CD4-positive, CD25-positive, alpha-beta regulatory T cell (primary cell): ENCODE results near the gene DRAXIN. TPM values are rescaled to one million over a fixed set of nuclear protein-coding genes. Genes with fewer than 3 reads are reported as not detected.

Experiments used
- ATAC-seq, 2 donors: fragments of 150-1000 bp; cut with Tn5 transposase; one replicate each; pipeline ENCODE4 v1.10.0; 2021; ENCODE audit warnings: low read depth in 2 of 2, moderate number of reproducible peaks in 2 of 2, moderate library complexity in 1 of 2
- DNase-seq, 3 donors: peaks; one replicate each; pipeline versions ENCODE4 v3.0.0 to v3.0.0-alpha.2; 2012 to 2022; ENCODE audit warnings: mixed read lengths in 1 of 3
- H3K27ac ChIP-seq: one replicate; pipeline ENCODE4 v1.7.0; 2013; ENCODE audit warnings: mild to moderate bottlenecking, low read length; ENCODE audit not compliant: insufficient read depth, poor library complexity, severe bottlenecking
- H3K27me3 ChIP-seq: one replicate; pipeline ENCODE4 v1.7.0; 2013; ENCODE audit warnings: low read length; ENCODE audit not compliant: control insufficient read depth, insufficient read depth
- H3K36me3 ChIP-seq: one replicate; pipeline ENCODE4 v1.7.0; 2013; ENCODE audit warnings: mild to moderate bottlenecking, low read length, moderate library complexity; ENCODE audit not compliant: control insufficient read depth, insufficient read depth
- H3K4me1 ChIP-seq: 2 replicates; pipeline ENCODE4 v1.7.0; 2013; ENCODE audit warnings: mild to moderate bottlenecking, low read length; ENCODE audit not compliant: insufficient read depth, control insufficient read depth, poor library complexity, severe bottlenecking
- H3K4me3 ChIP-seq: one replicate; pipeline ENCODE4 v1.7.0; 2013; ENCODE audit warnings: low read depth, mild to moderate bottlenecking, low read length, moderate library complexity
- H3K9me3 ChIP-seq, 2 experiments: 1 replicate in 1 of 2; 2 replicates in 1 of 2; pipeline ENCODE4 v1.7.0; 2013; ENCODE audit warnings: low read length in 2 of 2, mild to moderate bottlenecking in 1 of 2, moderate library complexity in 1 of 2; ENCODE audit not compliant: control insufficient read depth in 2 of 2
- H3K27ac Mint-ChIP-seq, 3 donors: one replicate each; pipeline ENCODE4 v1.8.0; 2020 to 2022; ENCODE audit warnings: mild to moderate bottlenecking in 3 of 3, mixed read lengths in 3 of 3, moderate library complexity in 2 of 3
- H3K27me3 Mint-ChIP-seq: one replicate; pipeline ENCODE4 v1.8.0; 2022; ENCODE audit warnings: mild to moderate bottlenecking, mixed read lengths
- H3K36me3 Mint-ChIP-seq: one replicate; pipeline ENCODE4 v1.8.0; 2020; ENCODE audit warnings: mixed read lengths
- H3K4me1 Mint-ChIP-seq, 4 donors: one replicate each; pipeline ENCODE4 v1.8.0; 2020 to 2022; ENCODE audit warnings: mixed read lengths in 4 of 4, mild to moderate bottlenecking in 1 of 4
- H3K4me3 Mint-ChIP-seq, 4 donors: one replicate each; pipeline ENCODE4 v1.8.0; 2020 to 2022; ENCODE audit warnings: mild to moderate bottlenecking in 4 of 4, mixed read lengths in 4 of 4, moderate library complexity in 3 of 4
- H3K9me3 Mint-ChIP-seq, 7 donors: one replicate each; pipeline ENCODE4 v1.8.0; 2020 to 2022; ENCODE audit warnings: mixed read lengths in 7 of 7, mild to moderate bottlenecking in 3 of 7, moderate library complexity in 2 of 7
- polyA plus RNA-seq, 4 donors: library from polyadenylated mRNA; unstranded; fragments of 300-500 nt; fragmentation: Illumina TruSeq; gene quantifications; one replicate each; pipeline ENCODE4 v1.2.3, GENCODE V29; 2021
- total RNA-seq: library from RNA; stranded (reverse); gene quantifications from one replicate; pipeline ENCODE4 v1.2.3, GENCODE V29; 2022

DRAXIN gene
- total and polyA plus RNA-seq, 5 donors from 2014 or later: 0.06 to 0.11 TPM; not detected in 3

- ATAC-seq: no peak
- H3K9me3 ChIP-seq: no peaks in the 10 kb centered on the region
- no peaks in the 10 kb centered on the region for H3K27me3 Mint-ChIP-seq
- peak overlapping the region in 1 of 4 donors; percentile 46 for H3K4me3 Mint-ChIP-seq
- H3K4me3 ChIP-seq: no peak overlapping the region
- DNase-seq: no peak
- H3K27ac Mint-ChIP-seq: no peak overlapping the region
- peaks cover 15% of the 10 kb centered on the region for H3K4me1 ChIP-seq
- H3K27me3 ChIP-seq: no peaks in the 10 kb centered on the region
- H3K9me3 Mint-ChIP-seq: peaks cover 0 to 3% (median 0%) of the 10 kb centered on the region in 7 donors
- peaks cover 0 to 23% (median 13%) of the 10 kb centered on the region in 4 donors for H3K4me1 Mint-ChIP-seq
- H3K36me3 ChIP-seq: no peaks in the 10 kb centered on the region
- no peak overlapping the region for H3K27ac ChIP-seq
- H3K36me3 Mint-ChIP-seq: no peaks in the 10 kb centered on the region
Observed at GRCh38 chr1:11720525-11720924, 29.0 kb downstream of the DRAXIN start.

- no peak overlapping the region for H3K4me3 ChIP-seq
- DNase-seq: no peak
- H3K27ac ChIP-seq: no peak overlapping the region
- H3K9me3 ChIP-seq: no peaks in the 10 kb centered on the region
- H3K9me3 Mint-ChIP-seq: peaks cover 0 to 3% (median 0%) of the 10 kb centered on the region in 7 donors
- H3K36me3 Mint-ChIP-seq: no peaks in the 10 kb centered on the region
- no peak for ATAC-seq
- H3K4me1 ChIP-seq: peaks cover 19% of the 10 kb centered on the region
- no peaks in the 10 kb centered on the region for H3K27me3 Mint-ChIP-seq
- no peaks in the 10 kb centered on the region for H3K27me3 ChIP-seq
- H3K27ac Mint-ChIP-seq: no peak overlapping the region
- H3K4me3 Mint-ChIP-seq: no peak overlapping the region
- no peaks in the 10 kb centered on the region for H3K36me3 ChIP-seq
- peaks cover 0 to 29% (median 16%) of the 10 kb centered on the region in 4 donors for H3K4me1 Mint-ChIP-seq
Observed at GRCh38 chr1:11721311-11721710, 29.8 kb downstream of the DRAXIN start.

GRCh38 chr1:11722538-11722937, 31.0 kb downstream of the DRAXIN start:
- Histone ChIP-seq H3K9me3 (no peaks in the 10 kb centered on the region), H3K36me3 (no peaks in the 10 kb centered on the region), H3K27ac (no peak overlapping the region), H3K4me1 (peaks cover 19% of the 10 kb centered on the region), H3K4me3 (no peak overlapping the region), H3K27me3 (no peaks in the 10 kb centered on the region)
- Mint-ChIP-seq H3K4me3 (no peak overlapping the region), H3K9me3 (peaks cover 0 to 3% (median 0%) of the 10 kb centered on the region in 7 donors), H3K36me3 (no peaks in the 10 kb centered on the region), H3K27ac (no peak overlapping the region), H3K4me1 (peaks cover 0 to 29% (median 16%) of the 10 kb centered on the region in 4 donors), H3K27me3 (no peaks in the 10 kb centered on the region)
- ATAC-seq (no peak), DNase-seq (no peak)

- DNase-seq: no peak
- no peak overlapping the region for H3K27ac ChIP-seq
Observed at GRCh38 chr1:11725616-11726015, 34.1 kb downstream of the DRAXIN start.

GRCh38 chr1:11727119-11727518, 35.6 kb downstream of the DRAXIN start:
- no peak overlapping the region for H3K27ac ChIP-seq
- H3K9me3 Mint-ChIP-seq: no peaks in the 10 kb centered on the region
- peaks cover 6 to 51% (median 27%) of the 10 kb centered on the region in 4 donors for H3K4me1 Mint-ChIP-seq
- no peaks in the 10 kb centered on the region for H3K36me3 ChIP-seq
- H3K9me3 ChIP-seq: no peaks in the 10 kb centered on the region
- no peak overlapping the region for H3K27ac Mint-ChIP-seq
- H3K4me1 ChIP-seq: peaks cover 39% of the 10 kb centered on the region
- no peak overlapping the region for H3K4me3 Mint-ChIP-seq
- ATAC-seq: no peak
- no peak overlapping the region for H3K4me3 ChIP-seq
- no peaks in the 10 kb centered on the region for H3K27me3 Mint-ChIP-seq
- no peaks in the 10 kb centered on the region for H3K27me3 ChIP-seq
- no peaks in the 10 kb centered on the region for H3K36me3 Mint-ChIP-seq
- no peak for DNase-seq

More at GRCh38 chr1:11725616-11726015, 34.1 kb downstream of the DRAXIN start:
- Histone ChIP-seq H3K4me1 (peaks cover 24% of the 10 kb centered on the region), H3K36me3 (no peaks in the 10 kb centered on the region), H3K9me3 (no peaks in the 10 kb centered on the region), H3K4me3 (no peak overlapping the region), H3K27me3 (no peaks in the 10 kb centered on the region)
- Mint-ChIP-seq H3K4me3 (peak overlapping the region in 2 of 4 donors; percentile 29 to 61), H3K9me3 (no peaks in the 10 kb centered on the region), H3K27me3 (no peaks in the 10 kb centered on the region), H3K27ac (no peak overlapping the region), H3K4me1 (peaks cover 6 to 36% (median 16%) of the 10 kb centered on the region in 4 donors), H3K36me3 (no peaks in the 10 kb centered on the region)
- no peak for ATAC-seq

- H3K9me3 Mint-ChIP-seq: no peaks in the 10 kb centered on the region
- no peak overlapping the region for H3K4me3 Mint-ChIP-seq
- Histone ChIP-seq H3K9me3 (no peaks in the 10 kb centered on the region), H3K27ac (no peak overlapping the region), H3K4me1 (peaks cover 45% of the 10 kb centered on the region), H3K4me3 (no peak overlapping the region), H3K36me3 (no peaks in the 10 kb centered on the region), H3K27me3 (no peaks in the 10 kb centered on the region)
- H3K4me1 Mint-ChIP-seq: peaks cover 6 to 60% (median 31%) of the 10 kb centered on the region in 4 donors
- no peak overlapping the region for H3K27ac Mint-ChIP-seq
- no peaks in the 10 kb centered on the region for H3K36me3 Mint-ChIP-seq
- DNase-seq: no peak
- no peak for ATAC-seq
- H3K27me3 Mint-ChIP-seq: no peaks in the 10 kb centered on the region
Observed at GRCh38 chr1:11728126-11728806, 36.8 kb downstream of the DRAXIN start.

GRCh38 chr1:11729155-11729497, 37.6 kb downstream of the DRAXIN start:
- H3K4me1 Mint-ChIP-seq: peaks cover 6 to 65% (median 32%) of the 10 kb centered on the region in 4 donors
- Histone ChIP-seq H3K4me3 (no peak overlapping the region), H3K9me3 (no peaks in the 10 kb centered on the region), H3K27ac (no peak overlapping the region), H3K36me3 (no peaks in the 10 kb centered on the region), H3K4me1 (peaks cover 45% of the 10 kb centered on the region), H3K27me3 (no peaks in the 10 kb centered on the region)
- no peaks in the 10 kb centered on the region for H3K9me3 Mint-ChIP-seq
- no peaks in the 10 kb centered on the region for H3K27me3 Mint-ChIP-seq
- H3K27ac Mint-ChIP-seq: peak overlapping the region in 2 of 3 donors; percentile 52 to 69
- ATAC-seq (no peak), DNase-seq (no peak)
- H3K36me3 Mint-ChIP-seq: no peaks in the 10 kb centered on the region
- no peak overlapping the region for H3K4me3 Mint-ChIP-seq
